Ishikawa (cell line): ENCODE measurements around the gene MPND.

Experiments
- CEBPB ChIP-seq: IDR thresholded peaks from 2 replicates; pipeline ENCODE4 v1.6.1; 2012
- CREB1 ChIP-seq: IDR thresholded peaks from 2 replicates; pipeline ENCODE4 v1.6.1; 2012; ENCODE audit warnings: low read depth
- EGR1 ChIP-seq: IDR thresholded peaks from 2 replicates; pipeline ENCODE4 v1.6.1; 2012
- EP300 ChIP-seq: IDR thresholded peaks from 2 replicates; pipeline ENCODE4 v1.6.1; 2012; ENCODE audit warnings: borderline replicate concordance
- FOXM1 ChIP-seq: IDR thresholded peaks from 2 replicates; pipeline ENCODE4 v1.6.1; 2012; ENCODE audit warnings: low read depth, borderline replicate concordance
- NFIC ChIP-seq: IDR thresholded peaks from 2 replicates; pipeline ENCODE4 v1.6.1; 2012
- RAD21 ChIP-seq: IDR thresholded peaks from 2 replicates; pipeline ENCODE4 v1.6.1; 2012; ENCODE audit warnings: low read depth
- TAF1 ChIP-seq: IDR thresholded peaks from 2 replicates; pipeline ENCODE4 v1.6.1; 2012; ENCODE audit warnings: low read depth, mild to moderate bottlenecking
- TCF12 ChIP-seq: IDR thresholded peaks from 2 replicates; pipeline ENCODE4 v1.6.1; 2012; ENCODE audit warnings: low read depth
- TEAD4 ChIP-seq: IDR thresholded peaks from 2 replicates; pipeline ENCODE4 v1.6.1; 2012
- YY1 ChIP-seq: IDR thresholded peaks from 2 replicates; pipeline ENCODE4 v1.6.1; 2012; ENCODE audit warnings: low read depth
- ZBTB7A ChIP-seq: IDR thresholded peaks from 2 replicates; pipeline ENCODE4 v1.6.1; 2012; ENCODE audit warnings: low read depth
- TF ChIP-seq, protein P1 (sequence below): IDR thresholded peaks from 2 replicates; pipeline ENCODE4 v1.6.1; 2012
- TF ChIP-seq, protein P2 (sequence below): IDR thresholded peaks from 2 replicates; pipeline ENCODE4 v1.6.1; 2012
- TF ChIP-seq, protein P3 (sequence below): IDR thresholded peaks from 2 replicates; pipeline ENCODE4 v1.6.1; 2012; ENCODE audit warnings: low read depth, mild to moderate bottlenecking

The MPND gene

DNA sequence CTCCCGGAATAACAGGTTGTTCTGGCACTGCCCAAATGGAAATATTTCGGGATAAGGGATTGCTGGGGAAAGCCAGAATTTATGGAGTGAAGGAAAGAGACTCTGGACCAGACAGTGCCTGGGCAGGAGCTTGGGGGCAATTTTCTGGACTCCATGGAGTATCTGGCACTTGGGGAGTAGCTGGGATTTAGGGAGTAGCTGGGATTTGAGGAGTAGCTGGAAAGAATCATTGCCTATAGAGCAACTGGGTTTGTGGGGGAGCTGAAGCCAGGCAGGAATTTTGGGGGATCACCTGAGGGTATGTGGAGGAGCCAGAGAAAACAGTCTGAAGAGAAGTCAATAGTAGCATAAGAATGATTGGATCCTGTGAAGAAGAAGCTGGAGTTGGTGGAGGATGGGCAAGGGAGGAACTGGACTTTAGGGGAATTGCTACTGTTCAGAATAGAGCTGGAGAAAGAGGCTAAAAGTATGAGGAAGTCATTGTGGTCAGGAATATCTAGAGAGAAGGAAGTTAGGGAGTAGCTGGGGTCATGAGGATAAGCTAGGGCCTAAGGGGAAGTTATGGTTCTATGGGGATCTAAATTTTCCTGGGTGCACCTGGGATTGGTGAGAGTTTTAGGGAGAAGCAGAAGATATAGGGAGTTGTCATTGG, 24.2 kb upstream of the MPND start:
- TF ChIP-seq RAD21 (no peak), TCF12 (no peak), CREB1 (no peak), TEAD4 (no peak), CEBPB (no peak), EGR1 (no peak), FOXM1 (no peak), TAF1 (no peak)
- TF ChIP-seq, protein P1, sequence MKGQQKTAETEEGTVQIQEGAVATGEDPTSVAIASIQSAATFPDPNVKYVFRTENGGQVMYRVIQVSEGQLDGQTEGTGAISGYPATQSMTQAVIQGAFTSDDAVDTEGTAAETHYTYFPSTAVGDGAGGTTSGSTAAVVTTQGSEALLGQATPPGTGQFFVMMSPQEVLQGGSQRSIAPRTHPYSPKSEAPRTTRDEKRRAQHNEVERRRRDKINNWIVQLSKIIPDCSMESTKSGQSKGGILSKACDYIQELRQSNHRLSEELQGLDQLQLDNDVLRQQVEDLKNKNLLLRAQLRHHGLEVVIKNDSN, result no peak
- TF ChIP-seq, protein P2, sequence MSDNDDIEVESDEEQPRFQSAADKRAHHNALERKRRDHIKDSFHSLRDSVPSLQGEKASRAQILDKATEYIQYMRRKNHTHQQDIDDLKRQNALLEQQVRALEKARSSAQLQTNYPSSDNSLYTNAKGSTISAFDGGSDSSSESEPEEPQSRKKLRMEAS, result no peak
- TF ChIP-seq, protein P3, sequence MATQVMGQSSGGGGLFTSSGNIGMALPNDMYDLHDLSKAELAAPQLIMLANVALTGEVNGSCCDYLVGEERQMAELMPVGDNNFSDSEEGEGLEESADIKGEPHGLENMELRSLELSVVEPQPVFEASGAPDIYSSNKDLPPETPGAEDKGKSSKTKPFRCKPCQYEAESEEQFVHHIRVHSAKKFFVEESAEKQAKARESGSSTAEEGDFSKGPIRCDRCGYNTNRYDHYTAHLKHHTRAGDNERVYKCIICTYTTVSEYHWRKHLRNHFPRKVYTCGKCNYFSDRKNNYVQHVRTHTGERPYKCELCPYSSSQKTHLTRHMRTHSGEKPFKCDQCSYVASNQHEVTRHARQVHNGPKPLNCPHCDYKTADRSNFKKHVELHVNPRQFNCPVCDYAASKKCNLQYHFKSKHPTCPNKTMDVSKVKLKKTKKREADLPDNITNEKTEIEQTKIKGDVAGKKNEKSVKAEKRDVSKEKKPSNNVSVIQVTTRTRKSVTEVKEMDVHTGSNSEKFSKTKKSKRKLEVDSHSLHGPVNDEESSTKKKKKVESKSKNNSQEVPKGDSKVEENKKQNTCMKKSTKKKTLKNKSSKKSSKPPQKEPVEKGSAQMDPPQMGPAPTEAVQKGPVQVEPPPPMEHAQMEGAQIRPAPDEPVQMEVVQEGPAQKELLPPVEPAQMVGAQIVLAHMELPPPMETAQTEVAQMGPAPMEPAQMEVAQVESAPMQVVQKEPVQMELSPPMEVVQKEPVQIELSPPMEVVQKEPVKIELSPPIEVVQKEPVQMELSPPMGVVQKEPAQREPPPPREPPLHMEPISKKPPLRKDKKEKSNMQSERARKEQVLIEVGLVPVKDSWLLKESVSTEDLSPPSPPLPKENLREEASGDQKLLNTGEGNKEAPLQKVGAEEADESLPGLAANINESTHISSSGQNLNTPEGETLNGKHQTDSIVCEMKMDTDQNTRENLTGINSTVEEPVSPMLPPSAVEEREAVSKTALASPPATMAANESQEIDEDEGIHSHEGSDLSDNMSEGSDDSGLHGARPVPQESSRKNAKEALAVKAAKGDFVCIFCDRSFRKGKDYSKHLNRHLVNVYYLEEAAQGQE, result no peak

DNA sequence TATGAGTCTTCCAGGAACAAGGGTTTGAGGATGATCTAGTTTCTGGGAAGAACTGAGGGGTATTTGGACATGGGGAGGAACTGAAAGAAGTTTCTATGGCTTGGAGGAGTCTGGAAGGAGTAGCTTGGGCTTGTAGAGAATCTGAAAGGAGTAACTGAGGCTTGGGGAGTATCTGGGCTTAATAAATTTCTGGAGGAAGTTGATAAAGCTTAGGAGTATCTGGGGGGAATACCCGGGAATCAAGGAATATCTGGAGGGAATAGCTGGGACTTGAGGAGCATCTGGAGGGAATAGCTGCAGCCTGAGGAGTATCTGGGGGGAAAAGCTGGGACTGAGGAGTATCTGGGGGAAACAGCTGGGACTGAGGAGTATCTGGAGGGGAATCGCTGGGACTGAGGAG, 22.9 kb upstream of the MPND start:
- TF ChIP-seq TAF1 (no peak), FOXM1 (no peak), CREB1 (no peak), CEBPB (no peak), EP300 (no peak), EGR1 (no peak), TEAD4 (no peak), NFIC (no peak), RAD21 (no peak), TCF12 (no peak), YY1 (no peak)
- TF ChIP-seq, protein P1, result no peak
- TF ChIP-seq, protein P2, result no peak

DNA sequence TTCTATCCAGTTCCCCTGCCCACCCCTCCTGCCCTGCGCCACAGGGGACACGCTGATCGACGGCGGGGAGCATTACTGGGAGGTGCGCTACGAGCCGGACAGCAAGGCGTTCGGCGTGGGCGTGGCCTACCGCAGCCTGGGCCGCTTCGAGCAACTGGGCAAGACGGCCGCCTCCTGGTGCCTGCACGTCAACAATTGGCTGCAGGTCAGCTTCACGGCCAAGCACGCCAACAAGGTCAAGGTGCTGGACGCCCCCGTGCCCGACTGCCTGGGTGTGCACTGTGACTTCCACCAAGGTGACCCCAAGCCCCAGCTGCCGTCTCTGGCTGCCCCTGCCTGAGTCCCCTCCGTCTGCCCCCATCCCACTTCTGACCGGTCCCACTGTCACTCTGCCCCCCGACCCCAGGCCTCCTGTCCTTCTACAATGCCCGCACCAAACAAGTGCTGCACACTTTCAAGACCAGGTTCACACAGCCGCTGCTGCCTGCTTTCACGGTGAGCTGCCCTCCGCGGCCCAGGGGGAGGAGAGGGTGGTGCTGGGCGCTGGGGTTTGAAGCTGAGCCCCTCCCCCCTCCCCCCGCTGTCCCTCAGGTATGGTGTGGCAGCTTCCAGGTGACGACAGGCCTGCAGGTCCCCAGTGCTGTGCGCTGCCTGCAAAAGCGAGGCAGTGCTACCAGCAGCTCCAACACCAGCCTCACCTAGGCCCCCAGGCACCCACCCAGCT, 20.3 kb upstream of the MPND start:
- TF ChIP-seq TAF1 (no peak), ZBTB7A (no peak), CEBPB (no peak)

DNA sequence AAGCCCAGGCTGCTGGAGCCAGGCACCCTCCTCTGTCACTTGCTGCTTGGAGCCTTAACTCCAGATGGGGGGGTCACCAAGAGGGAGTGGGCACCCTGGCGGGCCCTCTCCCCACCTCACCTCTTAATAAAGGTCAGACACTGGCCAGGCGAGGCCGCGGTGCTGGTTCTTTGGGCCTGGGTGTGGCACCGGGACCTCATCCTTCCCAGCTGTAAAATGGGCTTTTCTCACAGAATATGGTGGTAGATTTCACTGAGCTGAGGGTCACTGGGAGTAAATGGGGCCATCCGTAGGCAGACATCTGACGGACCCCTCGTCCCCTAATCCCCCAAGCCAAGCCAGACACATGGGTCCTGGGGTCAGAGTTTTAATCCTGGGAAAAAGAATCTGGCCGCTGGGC, 19.7 kb upstream of the MPND start:
- TF ChIP-seq, protein P1, result no peak
- no peak for TF ChIP-seq CREB1
- TF ChIP-seq TAF1, result no peak
- TF ChIP-seq NFIC, result no peak
- TF ChIP-seq, protein P3, result no peak
- no peak for TF ChIP-seq YY1
- TF ChIP-seq ZBTB7A, result no peak
- no peak for TF ChIP-seq RAD21
- no peak for TF ChIP-seq TCF12
- TF ChIP-seq, protein P2, result no peak
- TF ChIP-seq TEAD4, result no peak
- TF ChIP-seq FOXM1, result no peak
- no peak for TF ChIP-seq EP300
- TF ChIP-seq EGR1, result no peak
- no peak for TF ChIP-seq CEBPB

DNA sequence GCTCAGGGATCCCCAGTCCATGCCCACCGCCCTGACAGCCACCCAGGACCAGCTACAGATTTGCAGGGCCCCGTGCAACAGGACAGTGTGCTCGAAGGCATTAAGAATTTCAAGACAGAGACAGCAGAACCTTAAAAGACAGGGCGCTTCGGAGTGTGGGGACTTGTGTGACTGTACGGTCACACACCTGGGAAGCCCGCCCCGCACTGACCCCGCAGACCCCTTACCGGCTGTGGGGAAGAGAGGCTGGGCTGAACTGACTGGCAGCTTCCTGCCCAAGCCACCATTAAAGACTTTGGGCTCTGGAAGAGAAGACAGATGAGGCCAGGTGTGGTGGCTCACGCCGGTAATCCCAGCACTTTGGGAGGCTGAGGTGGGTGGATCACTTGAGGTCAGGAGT, 19.1 kb upstream of the MPND start:
- no peak for TF ChIP-seq TAF1
